ENCODE data around the gene CD300LG.

- TF ChIP-seq, protein P1, sequence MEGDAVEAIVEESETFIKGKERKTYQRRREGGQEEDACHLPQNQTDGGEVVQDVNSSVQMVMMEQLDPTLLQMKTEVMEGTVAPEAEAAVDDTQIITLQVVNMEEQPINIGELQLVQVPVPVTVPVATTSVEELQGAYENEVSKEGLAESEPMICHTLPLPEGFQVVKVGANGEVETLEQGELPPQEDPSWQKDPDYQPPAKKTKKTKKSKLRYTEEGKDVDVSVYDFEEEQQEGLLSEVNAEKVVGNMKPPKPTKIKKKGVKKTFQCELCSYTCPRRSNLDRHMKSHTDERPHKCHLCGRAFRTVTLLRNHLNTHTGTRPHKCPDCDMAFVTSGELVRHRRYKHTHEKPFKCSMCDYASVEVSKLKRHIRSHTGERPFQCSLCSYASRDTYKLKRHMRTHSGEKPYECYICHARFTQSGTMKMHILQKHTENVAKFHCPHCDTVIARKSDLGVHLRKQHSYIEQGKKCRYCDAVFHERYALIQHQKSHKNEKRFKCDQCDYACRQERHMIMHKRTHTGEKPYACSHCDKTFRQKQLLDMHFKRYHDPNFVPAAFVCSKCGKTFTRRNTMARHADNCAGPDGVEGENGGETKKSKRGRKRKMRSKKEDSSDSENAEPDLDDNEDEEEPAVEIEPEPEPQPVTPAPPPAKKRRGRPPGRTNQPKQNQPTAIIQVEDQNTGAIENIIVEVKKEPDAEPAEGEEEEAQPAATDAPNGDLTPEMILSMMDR (IDR thresholded peaks at IDR 0.05), result no peak
- TF ChIP-seq POLR2A (IDR thresholded peaks at IDR 0.05), result no peak
Observed at GRCh38 chr17:43911904-43912303, 64.9 kb downstream of the CD300LG start.

Data from right lobe of liver (tissue), 4 donors.